ENCODE results near the gene RASL10A.
A peak's percentile ranks its signal among the peaks of the same experiment; 100 is the strongest.
"Not testable (repeated sequence)": the region's sequence is repeated elsewhere in the genome, so short reads cannot be mapped to it uniquely, and the experiment has no call there.

The RASL10A gene

DNA sequence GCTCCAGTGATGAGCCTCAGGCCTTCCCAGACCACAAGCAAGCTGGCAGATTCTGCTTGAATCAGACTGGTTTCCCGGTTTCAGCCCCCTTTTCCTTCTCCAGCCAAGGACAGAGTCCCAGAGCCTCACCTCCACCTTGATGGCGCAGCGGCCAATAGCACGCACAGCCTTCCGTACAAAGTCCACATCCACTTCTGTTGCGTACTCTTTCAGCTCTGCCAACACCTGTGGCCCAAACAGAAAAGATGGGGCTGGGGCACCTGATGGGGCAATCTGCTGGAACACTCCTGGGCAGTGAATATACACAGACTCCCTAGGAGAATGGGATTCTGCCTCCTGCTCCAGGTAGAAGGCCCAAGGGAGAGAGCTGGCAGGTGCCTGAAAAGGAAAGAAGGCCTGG lies 35.5 kb upstream of the RASL10A start:
- no peak for DNase-seq (ENCODE audit: low read depth)
- no peak overlapping the region for H3K4me3 ChIP-seq (replicated peaks; ENCODE audit: low read depth, low read length)
- no peak for TF ChIP-seq CTCF (IDR thresholded peaks at IDR 0.05; ENCODE audit: low read length, missing control alignments)

- H3K4me3 ChIP-seq (replicated peaks; ENCODE audit: low read depth, low read length): no peak overlapping the region
- TF ChIP-seq CTCF (IDR thresholded peaks at IDR 0.05; ENCODE audit: low read length, missing control alignments): no peak
- DNase-seq (ENCODE audit: low read depth): no peak
Observed at GRCh38 chr22:29348956-29349355, 33.5 kb upstream of the RASL10A start.

- TF ChIP-seq CTCF (IDR thresholded peaks at IDR 0.05; ENCODE audit: low read length, missing control alignments): no peak
- no peak for DNase-seq (ENCODE audit: low read depth)
- H3K4me3 ChIP-seq (replicated peaks; ENCODE audit: low read depth, low read length): no peak overlapping the region
Observed at GRCh38 chr22:29348041-29348440, 32.5 kb upstream of the RASL10A start.

- no peak for DNase-seq (ENCODE audit: low read depth)
- TF ChIP-seq CTCF (IDR thresholded peaks at IDR 0.05; ENCODE audit: low read length, missing control alignments): no peak
- H3K4me3 ChIP-seq (replicated peaks; ENCODE audit: low read depth, low read length): no peak overlapping the region
Observed at GRCh38 chr22:29346659-29347058, 31.2 kb upstream of the RASL10A start.

DNA sequence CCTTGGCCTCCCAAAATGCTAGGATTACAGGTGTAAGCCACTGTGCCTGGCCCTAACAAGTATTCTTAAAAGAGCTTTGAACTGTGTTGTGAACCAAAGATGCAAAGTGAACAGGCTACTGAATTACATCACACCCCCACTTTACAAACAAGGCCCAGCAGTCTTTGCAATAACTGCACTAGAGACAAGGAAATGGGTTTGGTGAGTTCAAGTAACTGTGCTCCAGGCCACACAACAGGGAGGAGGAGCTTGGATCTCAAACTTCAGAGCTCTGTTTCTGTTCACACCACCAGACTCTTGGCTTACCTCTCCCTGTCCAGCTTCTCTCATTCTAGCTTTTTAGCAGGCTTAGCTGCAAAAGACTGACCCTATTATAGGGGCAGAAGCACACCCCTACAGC lies 30.4 kb upstream of the RASL10A start:
- DNase-seq (ENCODE audit: low read depth): no peak
- H3K4me3 ChIP-seq (replicated peaks; ENCODE audit: low read depth, low read length): no peak overlapping the region
- TF ChIP-seq CTCF (IDR thresholded peaks at IDR 0.05; ENCODE audit: low read length, missing control alignments): no peak

GRCh38 chr22:29344889-29345288 lies 29.4 kb upstream of the RASL10A start:
- not testable (repeated sequence) for DNase-seq (ENCODE audit: low read depth); H3K4me3 ChIP-seq (replicated peaks; ENCODE audit: low read depth, low read length)

DNA sequence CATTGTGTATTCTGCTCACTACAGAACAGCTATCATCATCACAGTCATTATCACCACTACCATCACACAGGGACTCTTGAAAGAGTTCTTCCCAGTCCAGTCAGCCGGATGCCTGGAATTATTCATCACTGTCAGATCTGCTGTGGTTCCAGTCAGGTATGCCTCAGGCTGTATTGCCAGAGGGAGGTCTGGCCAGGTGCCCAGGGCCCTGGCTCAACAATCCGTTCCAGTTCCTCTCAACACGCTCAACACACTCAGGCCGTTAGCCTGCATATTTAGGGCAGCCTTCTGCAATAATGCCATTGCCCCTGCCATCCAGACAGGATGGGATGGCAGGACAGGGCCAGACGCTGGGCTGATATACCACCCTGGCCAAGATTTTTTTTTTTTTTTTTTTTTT lies 28.6 kb upstream of the RASL10A start:
- no peak for TF ChIP-seq CTCF (IDR thresholded peaks at IDR 0.05; ENCODE audit: low read length, missing control alignments)
- no peak overlapping the region for H3K4me3 ChIP-seq (replicated peaks; ENCODE audit: low read depth, low read length)
- DNase-seq (ENCODE audit: low read depth): peak; percentile 87

Data from fibroblast of pulmonary artery (primary cell).